Lung microvascular endothelial cell (primary cell): ENCODE data around the gene ATP11A. TPM values are rescaled to one million over a fixed set of nuclear protein-coding genes. Genes with fewer than 3 reads are reported as not detected.
A peak's percentile ranks its signal among the peaks of the same experiment; 100 is the strongest.

Experiments
- DNase-seq, 2 donors: peaks; one replicate each; pipeline versions ENCODE4 v3.0.0 to v3.0.0-alpha.2; 2010; ENCODE audit warnings: low read depth in 2 of 2
- total RNA-seq: library from RNA; depleted of rRNA; stranded (reverse); fragments of >200 nt; gene quantifications from 2 replicates; pipeline ENCODE4 v1.2.1, GENCODE V29; 2014

Gene ATP11A
- total RNA-seq, 1 donor from 2014 or later, result 18.8 TPM

- no peak for DNase-seq
Observed at GRCh38 chr13:112903071-112903577, 213.3 kb downstream of the ATP11A start.

DNA sequence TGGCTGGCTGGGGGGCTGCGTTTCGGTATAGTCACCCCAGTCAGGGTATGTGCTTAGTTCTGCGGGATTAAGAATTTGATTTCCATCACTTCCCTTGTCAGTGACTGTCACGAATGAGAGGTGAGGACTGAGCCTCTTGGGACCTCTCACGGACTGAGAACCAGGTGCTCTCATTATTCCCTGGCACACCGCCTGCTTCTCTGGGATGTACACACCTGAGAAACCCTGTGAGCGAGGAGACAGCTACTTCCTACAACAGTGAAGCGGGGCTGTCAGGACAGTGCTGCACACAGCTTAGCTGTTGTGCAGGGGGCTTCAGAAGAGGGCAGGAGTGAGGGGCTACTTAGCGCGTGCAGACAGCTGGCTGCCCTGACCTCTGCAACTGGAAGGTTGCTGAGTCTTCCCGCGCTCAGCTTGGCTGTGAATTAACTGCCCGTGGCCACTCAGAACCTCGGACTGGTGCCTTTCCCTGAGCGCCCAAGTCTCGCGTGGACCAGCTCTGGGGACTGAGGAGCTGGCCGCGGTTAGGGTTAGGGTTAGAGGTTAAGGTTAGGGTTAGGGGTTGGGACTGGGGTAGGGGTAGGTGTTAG is 213.9 kb downstream of the ATP11A start:
- DNase-seq, result no peak

DNA sequence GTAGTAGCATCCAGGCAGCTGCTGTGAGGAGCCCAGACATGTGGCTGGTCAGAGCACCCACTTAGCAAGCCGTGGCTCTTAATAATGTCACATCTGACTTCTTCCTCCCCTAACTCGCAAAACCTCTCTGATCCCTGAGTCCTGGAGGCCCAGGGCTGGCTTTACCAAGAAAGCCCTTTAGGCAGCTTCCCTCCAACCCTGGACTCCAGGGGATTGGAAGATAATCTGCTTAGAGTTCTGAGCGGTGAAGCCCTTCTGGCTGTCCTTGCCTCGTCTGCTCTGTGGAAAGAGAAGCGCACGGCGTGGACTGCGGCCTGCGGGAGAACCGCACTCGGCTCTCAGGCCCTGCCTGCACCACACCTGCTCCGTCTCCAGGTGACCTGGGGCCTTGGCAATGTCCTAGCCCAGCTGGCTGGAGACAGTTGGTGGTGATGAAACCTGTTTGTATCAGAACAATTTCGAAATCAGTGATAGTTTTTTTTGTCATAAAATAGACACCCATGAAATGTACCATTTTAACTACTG is 214.7 kb downstream of the ATP11A start:
- DNase-seq, result no peak

DNA sequence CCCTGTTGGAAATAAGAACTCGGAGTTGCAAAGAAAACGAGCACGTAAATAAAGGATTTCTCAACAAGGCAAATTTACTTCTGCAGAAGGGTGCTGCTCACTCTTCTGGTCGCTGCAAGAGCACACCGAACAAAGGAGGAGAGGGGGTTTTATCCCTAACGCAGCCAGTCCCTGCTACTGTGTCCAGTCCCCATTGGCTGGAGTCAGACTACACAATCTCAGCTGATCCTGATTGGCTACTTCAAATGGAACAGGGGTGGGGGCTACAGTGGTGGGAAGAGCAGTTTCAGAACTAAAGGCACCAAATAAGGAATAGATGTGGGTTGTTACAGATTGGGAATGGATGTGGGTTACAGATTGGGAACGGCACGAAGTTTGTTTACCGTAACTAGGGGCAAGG is 215.2 kb downstream of the ATP11A start:
- DNase-seq, result no peak

GRCh38 chr13:112905619-112905989 is 215.8 kb downstream of the ATP11A start:
- DNase-seq, result no peak

GRCh38 chr13:112905990-112906641 is 216.3 kb downstream of the ATP11A start:
- no peak for DNase-seq

DNA sequence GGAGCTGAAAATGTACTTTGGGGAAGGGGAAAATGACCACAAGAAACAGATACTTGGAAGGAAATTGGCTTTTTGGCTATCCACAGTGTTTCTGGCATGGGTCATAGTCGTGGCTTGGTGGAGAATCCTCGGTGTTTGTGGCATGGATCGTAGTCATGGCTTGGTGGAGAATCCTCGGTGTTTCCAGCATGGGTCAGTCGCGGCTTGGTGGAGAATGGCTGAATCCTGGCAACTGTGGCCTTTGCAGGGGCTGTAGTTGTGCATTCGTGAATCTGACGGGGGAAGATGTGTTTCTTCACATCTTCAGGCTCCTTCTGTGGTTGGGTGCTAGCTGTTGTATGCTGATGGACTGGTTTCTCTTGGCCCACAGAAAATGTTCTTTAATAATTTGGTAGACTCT is 217.4 kb downstream of the ATP11A start:
- DNase-seq, result no peak

- no peak for DNase-seq
Observed at GRCh38 chr13:112907871-112908331, 218.1 kb downstream of the ATP11A start.

- no peak for DNase-seq
Observed at GRCh38 chr13:112908342-112908741, 218.5 kb downstream of the ATP11A start.

GRCh38 chr13:112910016-112910415 is 220.2 kb downstream of the ATP11A start:
- no peak for DNase-seq

DNA sequence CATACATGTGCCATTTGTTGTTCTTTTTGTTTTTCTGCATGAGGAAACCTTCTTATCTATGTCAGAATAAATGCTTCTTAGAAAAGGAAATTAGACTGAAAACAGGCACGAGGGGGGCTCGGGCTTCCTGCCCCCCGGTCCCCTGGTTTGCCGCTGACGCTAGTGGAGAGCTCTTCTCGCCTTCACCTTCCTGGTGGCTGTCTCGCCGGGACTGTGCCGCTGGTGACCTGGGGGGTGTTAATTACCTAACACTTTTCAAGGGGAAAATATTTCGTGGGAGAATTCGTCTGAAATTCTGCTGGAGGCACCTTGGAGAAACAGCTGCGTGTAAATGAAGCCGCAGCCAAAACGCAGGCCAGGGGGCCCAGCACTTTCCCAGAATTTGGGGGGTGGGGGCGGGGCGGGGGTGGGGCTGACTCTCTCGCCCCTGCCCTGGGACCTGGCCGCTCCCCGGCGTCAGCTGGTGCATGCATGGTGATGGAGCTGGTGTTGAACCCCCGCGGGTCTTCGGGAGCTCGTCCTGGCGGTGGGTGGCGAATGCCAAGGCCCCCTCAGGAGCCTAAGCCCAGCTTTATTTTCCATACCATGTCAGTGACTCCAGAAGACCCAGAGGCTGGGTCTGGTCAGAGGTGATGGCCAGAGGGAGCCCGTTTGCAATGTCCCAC is 220.9 kb downstream of the ATP11A start:
- DNase-seq, result no peak

GRCh38 chr13:112911285-112911701 is 221.5 kb downstream of the ATP11A start:
- no peak for DNase-seq

- no peak for DNase-seq
Observed at GRCh38 chr13:112911883-112912282, 222.0 kb downstream of the ATP11A start.

DNA sequence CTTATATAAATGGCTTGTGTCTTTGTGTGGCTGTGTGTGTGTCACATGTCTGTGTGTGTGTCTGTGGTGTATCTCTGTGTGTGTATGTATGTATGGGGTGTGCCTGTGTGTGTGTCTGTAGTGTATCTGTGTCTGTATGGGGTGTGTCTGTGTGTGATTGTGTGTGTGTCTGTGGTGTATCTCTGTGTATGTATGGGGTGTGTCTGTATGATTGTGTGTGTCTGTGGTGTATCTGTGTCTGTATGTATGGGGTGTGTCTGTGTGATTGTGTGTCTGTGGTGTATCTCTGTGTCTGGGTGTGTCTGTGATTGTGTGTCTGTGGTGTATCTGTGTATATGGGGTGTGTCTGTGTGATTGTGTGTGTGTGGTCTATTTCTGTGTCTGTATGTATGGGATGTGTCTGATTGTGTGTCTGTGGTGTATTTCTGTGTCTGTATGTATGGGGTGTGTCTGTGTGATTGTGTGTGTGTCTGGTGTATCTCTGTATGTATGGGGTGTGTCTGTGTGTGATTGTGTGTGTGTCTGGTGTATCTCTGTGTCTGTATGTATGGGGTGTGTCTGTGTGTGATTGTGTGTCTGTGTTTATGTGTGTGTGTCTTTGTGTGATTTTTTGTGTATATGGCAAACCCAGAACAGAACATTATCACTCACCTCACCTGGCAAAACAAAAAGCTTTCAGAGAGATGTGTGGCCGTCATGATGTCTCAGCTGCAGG is 223.0 kb downstream of the ATP11A start:
- DNase-seq, result no peak

GRCh38 chr13:112916296-112916695 is 226.5 kb downstream of the ATP11A start:
- no peak for DNase-seq

DNA sequence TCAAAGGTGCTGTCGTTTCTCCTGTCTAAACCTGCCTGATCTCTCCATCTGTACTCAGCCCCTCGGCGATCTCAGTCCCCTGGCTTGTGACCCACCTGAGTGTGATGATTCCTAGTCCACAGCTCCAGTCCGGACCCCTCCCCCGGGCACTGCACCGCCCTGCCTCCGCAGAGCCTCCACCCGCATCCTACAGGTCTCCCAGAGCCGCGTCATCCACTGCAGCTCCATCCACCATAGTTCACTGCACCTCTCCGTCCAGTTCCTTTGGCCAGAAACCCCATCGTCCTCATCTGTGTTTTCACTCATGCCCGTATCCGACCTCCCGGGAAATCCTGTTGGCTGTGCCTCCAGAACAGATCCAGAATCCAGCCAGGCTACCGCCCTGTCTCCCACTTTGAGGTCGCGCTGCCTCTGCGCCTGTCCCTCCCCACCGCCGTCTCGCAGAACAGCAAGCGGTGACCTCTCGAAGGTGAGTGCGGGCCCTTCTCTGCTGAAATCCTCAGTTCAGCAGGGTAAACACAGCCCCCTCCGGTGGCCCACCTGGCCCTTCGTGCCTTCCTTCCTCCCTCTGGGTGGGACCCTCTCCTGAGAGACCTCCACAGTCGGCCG is 227.3 kb downstream of the ATP11A start:
- DNase-seq, result no peak

- no peak for DNase-seq
Observed at GRCh38 chr13:112917737-112918136, 227.9 kb downstream of the ATP11A start.

- DNase-seq, result peak in 1 of 2 donors; percentile 27
Observed at GRCh38 chr13:112918266-112918665, 228.4 kb downstream of the ATP11A start.

GRCh38 chr13:112918746-112919145 is 228.9 kb downstream of the ATP11A start:
- no peak for DNase-seq

GRCh38 chr13:112923962-112924361 is 234.1 kb downstream of the ATP11A start:
- no peak for DNase-seq

GRCh38 chr13:112924365-112924764 is 234.5 kb downstream of the ATP11A start:
- no peak for DNase-seq
